Measurements from ENCODE around the gene MATCAP1. TPM values are rescaled to one million over a fixed set of nuclear protein-coding genes. Genes with fewer than 3 reads are reported as not detected.

The MATCAP1 gene
- polyA plus RNA-seq, 1 of the 3 experiments (the other 2 are of a cell fraction): 68.5 TPM

GRCh38 chr16:67186550-67186950 is 2.8 kb upstream of the MATCAP1 start (continued):
- TF ChIP-seq FOXM1 (IDR thresholded peaks at IDR 0.05; ENCODE audit: low read depth) (no peak), REST (IDR thresholded peaks at IDR 0.05; ENCODE audit: low read depth, low read length) (peak; percentile 48; the same call in 1 of the 2 replicates), TCF12 (IDR thresholded peaks at IDR 0.05) (peak; percentile 32; the same call in 1 of the 2 replicates), ELF1 (IDR thresholded peaks at IDR 0.05) (no peak), YY1 (IDR thresholded peaks at IDR 0.05; ENCODE audit: low read depth) (peak; percentile 50; the same call in 1 of the 2 replicates), MEF2A (IDR thresholded peaks at IDR 0.05; ENCODE audit: borderline replicate concordance, low read depth) (no peak), NRF1 (IDR thresholded peaks at IDR 0.05; ENCODE audit: low read depth, low read length) (no peak), FOXJ3 (CRISPR knock-in tag; IDR thresholded peaks at IDR 0.05) (no peak), MAX (IDR thresholded peaks at IDR 0.05; ENCODE audit: low read depth) (peak; percentile 63; the same call in 1 of the 2 replicates), JUND (IDR thresholded peaks at IDR 0.05) (no peak; the same call in 1 of the 2 replicates), RFX5 (IDR thresholded peaks at IDR 0.05; ENCODE audit: low read length) (no peak)

- TF ChIP-seq CHD2 (IDR thresholded peaks at IDR 0.05; ENCODE audit: low read length, partially characterized antibody) (no peak), CTCF (IDR thresholded peaks at IDR 0.05) (0 out of 2 replicates have a peak, but pooled peaks have one; percentile 2), ZBTB33 (IDR thresholded peaks at IDR 0.05; ENCODE audit: borderline replicate concordance, low read depth) (no peak)
- Histone ChIP-seq H3K4me1 (ENCODE audit: control insufficient read depth in 1 of 2, insufficient read depth in 2 of 2, low read depth in 1 of 2, low read length in 1 of 2) (peaks cover 22 to 26% of the 10 kb centered on the region in 2 experiments), H3K9me3 (no peaks in the 10 kb centered on the region), H4K20me1 (ENCODE audit: insufficient read depth) (no peaks in the 10 kb centered on the region; the same call in 1 of the 2 replicates), H3K27ac (ENCODE audit: low read depth in 2 of 2, low read length in 1 of 2) (peak overlapping the region in 1 of 2 experiments; percentile 57; a peak in 2 of 4 replicates), H2AFZ (ENCODE audit: low read depth) (no peak overlapping the region), H3K79me2 (ENCODE audit: insufficient read depth) (peaks cover 18% of the 10 kb centered on the region), H3K9me2 (no peaks in the 10 kb centered on the region), H3K4me2 (peak overlapping the region; percentile 92), H3F3A (replicated peaks; ENCODE audit: insufficient read depth) (peaks cover 33% of the 10 kb centered on the region), H3K27me3 (ENCODE audit: insufficient read depth) (no peaks in the 10 kb centered on the region), H3K36me3 (replicated peaks in 1 of 2; ENCODE audit: control insufficient read depth in 1 of 2, insufficient read depth in 2 of 2, low read length in 1 of 2) (no peaks in the 10 kb centered on the region), H3K9ac (no peak overlapping the region), H3K4me3 (ENCODE audit: low read depth in 2 of 2, low read length in 1 of 2) (peak overlapping the region in 1 of 2 experiments; percentile 48; a peak in 2 of 4 replicates)
- ChIA-PET CTCF (interaction anchor here (0.7 to 4.2 kb wide), 19 partner anchors 9 to 290 kb away, joined by 3 to 27 read pairs (median 5); partner anchors contain the start of genes CES3, NOL3 and ZDHHC1), POLR2A (interaction anchor here (0.8 to 2.0 kb wide), 4 partner anchors 10 to 41 kb away, joined by 4 to 12 read pairs (median 6); partner anchors contain the start of gene TMEM208)
- DNase-seq: no peak
- 58% methylated on average over 11 of the region's 12 CpGs for WGBS (ENCODE audit: low lambda C conversion rate)
Measured at GRCh38 chr16:67185651-67186134, 1.9 kb upstream of the MATCAP1 start.

Measured in SK-N-SH (cell line).